Myocyte (in vitro differentiated cells): ENCODE measurements around the gene PHYKPL. TPM values are rescaled to one million over a fixed set of nuclear protein-coding genes. Genes with fewer than 3 reads are reported as not detected.

Experiments
- DNase-seq: peaks from one replicate; pipeline ENCODE4 v3.0.0-alpha.2; 2012; ENCODE audit warnings: low read depth
- total RNA-seq: library from RNA; depleted of rRNA; stranded (reverse); fragments of >200 nt; gene quantifications from 2 replicates; pipeline ENCODE4 v1.2.3, GENCODE V29; 2014

PHYKPL gene
- total RNA-seq, 1 donor from 2014 or later: 26.4 TPM

- DNase-seq: no peak
Observed at GRCh38 chr5:178192787-178193186, 39.8 kb downstream of the PHYKPL start.

DNA sequence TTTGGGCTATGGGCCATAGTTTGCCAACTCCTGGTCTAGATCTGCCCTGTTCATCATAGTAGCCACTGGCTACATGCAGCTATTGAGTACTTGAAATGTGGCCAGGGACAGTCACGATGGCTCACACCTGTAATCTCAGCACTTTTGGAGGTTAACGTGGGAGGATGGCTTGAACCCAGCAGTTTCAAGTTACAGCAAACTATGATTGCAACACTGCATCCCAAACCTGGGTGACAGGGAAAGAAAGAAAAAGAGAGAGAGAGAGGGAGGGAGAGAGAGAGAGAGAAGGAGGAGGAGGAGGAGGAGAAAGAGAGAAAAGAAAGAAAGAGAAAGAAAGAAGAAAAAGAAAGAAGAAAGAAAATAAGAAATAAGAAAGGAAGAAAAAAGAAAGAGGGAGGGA is 40.4 kb downstream of the PHYKPL start:
- no peak for DNase-seq

DNA sequence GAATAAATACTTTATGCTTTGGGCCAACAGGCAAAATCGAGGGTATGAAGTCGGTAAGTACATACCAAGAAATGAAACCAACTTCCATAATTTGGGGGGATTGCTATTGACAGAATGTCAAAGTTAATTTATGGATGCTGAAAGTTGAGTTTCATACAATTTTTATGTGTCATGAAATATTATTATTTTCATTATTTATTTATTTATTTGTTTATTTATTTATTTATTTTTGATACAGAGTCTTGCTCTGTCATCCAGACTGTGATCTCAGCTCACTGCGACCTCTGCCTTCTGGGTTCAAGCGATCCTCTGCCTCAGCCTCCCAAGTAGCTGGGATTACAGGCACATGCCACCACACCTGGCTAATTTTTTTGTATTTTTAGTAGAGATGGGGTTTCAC is 40.9 kb downstream of the PHYKPL start:
- DNase-seq: no peak

DNA sequence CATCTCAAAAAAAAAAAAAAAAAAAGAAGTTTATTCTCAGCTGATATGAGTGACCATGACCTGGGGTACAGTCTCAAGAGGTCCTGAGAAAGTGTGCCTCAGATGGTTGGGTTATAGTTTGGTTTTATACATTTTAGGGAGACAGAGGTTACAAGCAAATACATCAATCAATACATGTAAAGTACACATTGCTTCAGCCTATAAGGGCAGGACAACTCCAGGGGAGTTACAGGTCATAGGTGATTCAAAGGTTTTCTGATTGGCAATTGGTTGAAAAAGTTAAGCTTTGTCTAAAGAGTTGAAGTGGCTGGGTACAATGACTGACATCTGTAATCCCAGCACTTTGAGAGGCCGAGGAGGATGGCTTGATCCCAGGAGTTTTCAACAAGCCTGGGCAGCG is 43.2 kb downstream of the PHYKPL start:
- no peak for DNase-seq

- no peak for DNase-seq
Observed at GRCh38 chr5:178187014-178187413, 45.6 kb downstream of the PHYKPL start, which contains the start of gene GMCL2. Gene GMCL2 (minus strand): TSS chr5:178187371. CDS start chr5:178187299, 72 bp downstream.

DNA sequence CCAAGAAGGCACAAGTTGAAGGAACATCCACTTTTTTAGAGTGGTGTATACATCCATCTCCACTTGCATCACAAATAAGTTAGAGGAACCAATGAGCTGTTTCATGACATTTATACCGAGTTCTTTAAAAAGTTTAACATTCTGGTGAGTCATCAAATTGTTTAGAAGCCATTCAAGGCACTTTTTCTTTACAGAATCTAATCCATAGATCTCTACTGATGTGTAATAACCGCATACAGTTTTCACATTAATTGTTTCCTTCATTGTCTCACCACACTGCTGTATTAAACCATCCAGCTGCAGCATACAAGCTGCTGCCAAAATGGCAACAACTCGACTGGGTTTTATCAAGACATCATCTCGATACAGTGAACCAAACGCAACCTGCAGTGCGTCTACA is 46.2 kb downstream of the PHYKPL start:
- DNase-seq: no peak

DNA sequence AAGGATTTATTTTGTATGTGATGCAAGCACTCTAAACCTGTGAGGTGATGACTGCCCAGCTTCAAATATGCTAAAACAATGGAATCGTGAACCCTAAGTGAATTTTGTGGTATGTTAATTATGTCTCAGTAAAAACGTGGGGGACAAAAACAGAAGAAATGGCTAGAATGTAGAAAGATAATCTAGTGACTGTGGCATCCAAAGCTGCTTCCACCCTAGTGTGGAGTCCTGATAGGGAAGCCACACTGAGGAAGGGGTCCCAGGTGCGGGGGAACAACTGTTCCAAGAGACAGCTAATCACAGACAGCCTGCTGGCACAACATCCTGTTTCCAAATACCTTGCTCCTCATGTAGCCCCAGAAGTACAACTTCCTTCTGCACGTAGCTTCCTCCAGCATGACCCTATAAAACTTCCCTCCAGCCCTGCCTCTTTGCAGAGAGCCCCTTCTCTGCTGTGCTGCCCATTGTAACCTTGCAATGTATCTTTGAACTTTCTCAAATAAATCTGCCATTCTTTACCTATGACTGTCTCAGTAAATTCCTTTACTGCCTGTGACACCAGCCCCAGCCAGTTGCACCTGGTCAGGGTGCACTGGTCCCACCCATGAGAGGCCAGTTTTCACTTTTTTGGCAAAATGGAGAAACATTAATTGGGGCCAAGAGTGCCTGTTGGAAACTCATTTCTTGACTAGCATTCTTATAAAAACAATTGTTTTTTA is 50.3 kb downstream of the PHYKPL start:
- DNase-seq: no peak

DNA sequence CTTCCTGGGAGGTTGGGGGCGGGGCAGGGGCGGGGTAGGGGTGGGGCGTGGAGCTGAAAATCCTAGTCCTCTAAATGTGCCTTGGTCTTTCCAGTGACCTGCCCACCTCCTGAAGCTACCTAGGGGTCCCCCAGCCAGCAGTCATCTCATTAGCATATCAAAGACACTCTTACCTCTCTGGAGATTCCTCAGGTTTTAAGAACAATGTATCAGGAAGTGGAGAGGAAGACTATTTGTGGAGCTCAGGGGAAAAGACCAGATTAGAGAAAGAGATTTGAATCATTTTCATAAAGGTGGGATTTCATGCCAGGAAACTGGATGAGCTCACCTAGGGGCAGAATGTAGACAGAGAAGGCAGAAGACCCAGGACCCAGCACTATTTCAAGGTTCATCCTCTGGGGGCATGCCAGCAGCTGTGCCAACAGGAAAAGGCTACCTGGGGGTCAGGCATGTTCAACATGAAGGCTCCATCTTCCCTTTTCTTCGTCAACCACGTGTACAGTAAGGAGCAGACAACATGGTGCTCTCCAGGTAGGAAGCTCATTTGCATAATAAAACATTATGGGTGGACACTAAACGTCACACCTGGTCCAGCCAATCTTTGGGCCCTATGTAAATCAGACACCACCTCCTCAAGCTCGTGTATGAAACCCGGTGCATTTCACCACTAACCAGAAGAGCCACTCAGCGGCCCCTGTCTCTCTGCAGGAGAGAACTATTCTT is 52.3 kb downstream of the PHYKPL start:
- no peak for DNase-seq

DNA sequence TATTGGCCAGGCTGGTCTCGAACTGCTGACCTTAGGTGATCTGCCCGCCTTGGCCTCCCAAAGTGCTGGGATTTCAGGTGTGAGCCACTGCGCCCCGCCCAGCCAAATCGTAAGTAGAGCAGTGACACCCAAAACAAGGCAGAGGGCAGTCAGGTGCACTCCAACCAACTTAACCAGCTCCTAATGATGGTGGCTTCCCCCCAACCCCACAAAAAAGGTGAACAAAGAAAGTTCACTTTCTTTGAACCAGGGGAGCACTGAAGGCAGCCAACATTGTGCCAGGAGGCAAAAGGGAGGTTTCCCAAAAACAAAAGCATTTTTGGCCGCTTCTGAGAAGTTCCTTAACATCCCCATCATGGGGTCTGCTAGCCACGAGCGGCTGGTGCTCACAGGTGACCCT is 55.0 kb downstream of the PHYKPL start:
- DNase-seq: no peak

DNA sequence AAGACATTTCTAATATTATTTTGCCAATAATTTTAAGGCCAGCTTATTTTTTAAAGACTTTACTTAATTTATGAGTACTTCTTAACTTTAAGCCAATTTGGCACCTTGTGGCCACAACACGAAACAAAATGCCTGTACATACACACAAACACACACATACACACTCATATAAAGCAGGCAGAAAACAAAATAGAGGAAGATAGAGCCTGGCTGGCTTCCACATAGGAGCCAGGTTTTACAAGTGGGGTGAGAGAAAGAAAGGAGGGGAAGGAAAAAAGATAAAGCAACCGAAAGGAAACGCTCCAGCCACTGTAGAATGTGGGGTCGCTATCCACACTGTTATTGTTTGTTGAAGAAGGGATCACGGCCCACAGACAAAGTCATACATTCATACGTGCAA is 55.8 kb downstream of the PHYKPL start:
- no peak for DNase-seq

GRCh38 chr5:178174456-178174855 is 58.1 kb downstream of the PHYKPL start:
- no peak for DNase-seq

GRCh38 chr5:178170455-178170854 is 62.1 kb downstream of the PHYKPL start:
- DNase-seq: no peak

GRCh38 chr5:178165581-178165980 is 67.0 kb downstream of the PHYKPL start:
- DNase-seq: no peak

GRCh38 chr5:178163772-178164735 is 68.5 kb downstream of the PHYKPL start:
- peak; percentile 82 for DNase-seq

GRCh38 chr5:178162481-178162880 is 70.1 kb downstream of the PHYKPL start:
- DNase-seq: no peak

DNA sequence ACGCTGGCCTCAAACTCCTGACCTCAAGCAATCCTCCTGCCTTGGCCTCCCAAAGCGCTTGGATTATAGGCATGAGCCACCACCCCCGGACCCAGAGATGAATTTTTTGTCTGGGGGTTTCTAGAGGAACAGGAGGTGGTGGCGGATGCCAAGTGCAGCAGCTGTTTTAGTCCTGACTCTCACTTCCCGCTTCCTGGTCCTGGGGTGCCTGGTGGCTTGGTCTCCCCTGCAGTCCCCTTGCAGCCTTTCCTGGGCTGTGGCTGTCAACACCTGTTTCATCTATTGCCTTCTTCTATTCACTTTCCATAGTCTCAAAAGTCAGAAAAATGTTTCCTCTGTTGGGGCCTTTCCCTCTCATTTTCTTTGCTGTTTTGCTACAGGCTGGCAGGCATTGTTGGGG is 72.4 kb downstream of the PHYKPL start:
- no peak for DNase-seq

Other genes starting within 250 kb of the PHYKPL start
- gene PROP1, start 236.6 kb downstream of the PHYKPL start, total RNA-seq: not detected in 2 replicates
- 4.8 and 12.5 TPM in 2 replicates for gene N4BP3, start 119.3 kb downstream of the PHYKPL start, total RNA-seq
- 33.2 and 36.1 TPM in 2 replicates for gene RMND5B, start 101.8 kb downstream of the PHYKPL start, total RNA-seq
- 213 and 306 TPM in 2 replicates for gene NHP2, start 78.9 kb downstream of the PHYKPL start, total RNA-seq
- gene GMCL2, start 45.4 kb downstream of the PHYKPL start, total RNA-seq: not detected in 2 replicates
- gene HNRNPAB, start 28.3 kb downstream of the PHYKPL start, total RNA-seq: 73.5 and 88.0 TPM in 2 replicates